ENCODE measurements around the gene DHX8. TPM values are rescaled to one million over a fixed set of nuclear protein-coding genes. Genes with fewer than 3 reads are reported as not detected.

Gene DHX8
- total and polyA plus RNA-seq, 2 of the 4 experiments (the other 2 are of a cell fraction) = 21.8 to 50.0 TPM

DNA sequence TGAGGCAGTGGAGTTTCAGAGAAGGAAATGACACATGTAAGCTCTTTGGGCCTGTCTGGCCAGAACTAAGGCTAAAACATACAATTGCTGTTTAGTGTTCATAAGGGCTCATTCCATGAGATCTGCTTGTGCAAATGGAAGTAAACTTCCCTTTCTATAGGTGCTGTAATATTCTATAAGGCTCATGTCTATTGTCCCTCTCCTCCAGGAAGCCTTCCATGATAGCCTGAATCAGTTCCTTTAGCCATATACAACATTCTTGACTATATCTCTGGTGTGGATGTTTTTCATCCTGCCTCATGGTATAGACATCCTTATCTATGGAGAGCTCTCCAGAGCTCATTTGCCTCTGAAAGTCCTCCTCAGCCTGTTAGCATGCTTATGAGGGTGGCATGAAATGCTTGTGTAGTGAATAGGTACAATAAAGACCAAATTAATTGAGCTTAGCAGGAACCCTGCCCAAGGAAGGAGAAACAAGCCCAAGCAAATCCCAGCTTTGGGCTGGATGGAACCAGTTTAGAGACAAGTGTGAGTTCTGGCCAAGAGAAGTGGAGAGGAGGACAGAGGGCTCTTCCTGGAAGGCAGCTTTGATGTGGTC, 64.0 kb downstream of the DHX8 start:
- Histone ChIP-seq H3K14ac (replicated peaks; ENCODE audit: low read depth, low read length) (no peak overlapping the region), H3K9me3 (ENCODE audit: control insufficient read depth, insufficient read depth, low read length) (no peaks in the 10 kb centered on the region), H3K4me3 (ENCODE audit: insufficient read depth, low read depth, low read length) (no peak overlapping the region), H4K5ac (ENCODE audit: low read depth, low read length) (no peak overlapping the region), H3K36me3 (ENCODE audit: control insufficient read depth, insufficient read depth, low read length) (no peaks in the 10 kb centered on the region), H2BK20ac (ENCODE audit: low read depth, low read length) (no peak overlapping the region), H3K27me3 (ENCODE audit: control insufficient read depth, insufficient read depth, low read length) (no peaks in the 10 kb centered on the region), H2AFZ (replicated peaks; ENCODE audit: low read length, poor library complexity) (no peak overlapping the region), H3K4me2 (ENCODE audit: low read depth, low read length) (no peak overlapping the region), H3K9me1 (ENCODE audit: insufficient read depth, low read length) (peaks cover 3% of the 10 kb centered on the region; the same call in 1 of the 2 replicates), H2AK9ac (replicated peaks; ENCODE audit: low read depth, low read length, poor library complexity) (no peak overlapping the region), H4K20me1 (ENCODE audit: insufficient read depth, low read length) (no peaks in the 10 kb centered on the region), H3K27ac (ENCODE audit: insufficient read depth, low read length) (no peak overlapping the region), H4K91ac (ENCODE audit: insufficient read depth, low read depth, low read length) (no peak overlapping the region), H3K18ac (ENCODE audit: low read depth, low read length) (no peak overlapping the region), H3K23ac (ENCODE audit: low read depth, low read length) (no peak overlapping the region; the same call in 1 of the 2 replicates), H3K56ac (ENCODE audit: extremely low read depth, insufficient read depth, low read length) (no peak overlapping the region), H4K8ac (ENCODE audit: low read depth in 2 of 2, low read length in 2 of 2) (peak overlapping the region in 1 of 2 experiments; percentile 5; a peak in 1 of 4 replicates), H2AK5ac (ENCODE audit: low read depth, low read length) (no peak overlapping the region), H3K4me1 (ENCODE audit: control insufficient read depth, insufficient read depth, low read length) (peaks cover 13% of the 10 kb centered on the region), H3K4ac (ENCODE audit: low read depth, low read length) (no peak overlapping the region), H3K9ac (ENCODE audit: low read depth, low read length) (no peak overlapping the region), H2BK120ac (ENCODE audit: low read depth, low read length) (no peak overlapping the region), H2BK15ac (ENCODE audit: low read depth, low read length) (no peak overlapping the region), H3K79me1 (ENCODE audit: low read depth in 1 of 2, low read length in 2 of 2) (peaks cover 0 to 22% of the 10 kb centered on the region in 2 experiments; a peak in 2 of 4 replicates), H2BK5ac (ENCODE audit: low read depth, low read length, poor library complexity, severe bottlenecking) (no peak overlapping the region)
- BruUV-seq (replicated peaks) = no TSS peak
- intact Hi-C loops (cut with micrococcal nuclease) = no loop called here
- DNase-seq (no peak), ATAC-seq (ENCODE audit: low read depth) (no peak)
- TF ChIP-seq MAZ (IDR thresholded peaks at IDR 0.05; ENCODE audit: borderline replicate concordance, low read depth, low read length) (no peak), MAFK (IDR thresholded peaks at IDR 0.05; ENCODE audit: low read depth, low read length) (no peak), BHLHE40 (IDR thresholded peaks at IDR 0.05; ENCODE audit: low read depth, low read length) (no peak), FOS (IDR thresholded peaks at IDR 0.05; ENCODE audit: low read depth, low read length) (no peak), POLR2A (IDR thresholded peaks at IDR 0.05; ENCODE audit: low read depth, low read length) (no peak), RFX5 (IDR thresholded peaks at IDR 0.05; ENCODE audit: low read depth, low read length) (no peak), MXI1 (IDR thresholded peaks at IDR 0.05; ENCODE audit: borderline replicate concordance, low read depth, low read length) (no peak), RCOR1 (IDR thresholded peaks at IDR 0.05; ENCODE audit: insufficient replicate concordance, low read length) (no peak), CEBPB (IDR thresholded peaks at IDR 0.05; ENCODE audit: low read depth, low read length) (no peak), SMC3 (IDR thresholded peaks at IDR 0.05; ENCODE audit: low read depth, low read length) (no peak), CHD1 (IDR thresholded peaks at IDR 0.05; ENCODE audit: low read depth, low read length) (no peak), NFE2L2 (IDR thresholded peaks at IDR 0.05; ENCODE audit: low read depth, low read length) (no peak), RAD21 (IDR thresholded peaks at IDR 0.05; ENCODE audit: low read length) (no peak)
- TF ChIP-seq, protein P1, sequence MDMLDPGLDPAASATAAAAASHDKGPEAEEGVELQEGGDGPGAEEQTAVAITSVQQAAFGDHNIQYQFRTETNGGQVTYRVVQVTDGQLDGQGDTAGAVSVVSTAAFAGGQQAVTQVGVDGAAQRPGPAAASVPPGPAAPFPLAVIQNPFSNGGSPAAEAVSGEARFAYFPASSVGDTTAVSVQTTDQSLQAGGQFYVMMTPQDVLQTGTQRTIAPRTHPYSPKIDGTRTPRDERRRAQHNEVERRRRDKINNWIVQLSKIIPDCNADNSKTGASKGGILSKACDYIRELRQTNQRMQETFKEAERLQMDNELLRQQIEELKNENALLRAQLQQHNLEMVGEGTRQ (IDR thresholded peaks at IDR 0.05; ENCODE audit: low read depth, low read length) = no peak
- TF ChIP-seq, protein P2, sequence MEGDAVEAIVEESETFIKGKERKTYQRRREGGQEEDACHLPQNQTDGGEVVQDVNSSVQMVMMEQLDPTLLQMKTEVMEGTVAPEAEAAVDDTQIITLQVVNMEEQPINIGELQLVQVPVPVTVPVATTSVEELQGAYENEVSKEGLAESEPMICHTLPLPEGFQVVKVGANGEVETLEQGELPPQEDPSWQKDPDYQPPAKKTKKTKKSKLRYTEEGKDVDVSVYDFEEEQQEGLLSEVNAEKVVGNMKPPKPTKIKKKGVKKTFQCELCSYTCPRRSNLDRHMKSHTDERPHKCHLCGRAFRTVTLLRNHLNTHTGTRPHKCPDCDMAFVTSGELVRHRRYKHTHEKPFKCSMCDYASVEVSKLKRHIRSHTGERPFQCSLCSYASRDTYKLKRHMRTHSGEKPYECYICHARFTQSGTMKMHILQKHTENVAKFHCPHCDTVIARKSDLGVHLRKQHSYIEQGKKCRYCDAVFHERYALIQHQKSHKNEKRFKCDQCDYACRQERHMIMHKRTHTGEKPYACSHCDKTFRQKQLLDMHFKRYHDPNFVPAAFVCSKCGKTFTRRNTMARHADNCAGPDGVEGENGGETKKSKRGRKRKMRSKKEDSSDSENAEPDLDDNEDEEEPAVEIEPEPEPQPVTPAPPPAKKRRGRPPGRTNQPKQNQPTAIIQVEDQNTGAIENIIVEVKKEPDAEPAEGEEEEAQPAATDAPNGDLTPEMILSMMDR (conservative IDR thresholded peaks at IDR 0.05; ENCODE audit: low read depth, low read length) = no peak
- TF ChIP-seq, protein P3, sequence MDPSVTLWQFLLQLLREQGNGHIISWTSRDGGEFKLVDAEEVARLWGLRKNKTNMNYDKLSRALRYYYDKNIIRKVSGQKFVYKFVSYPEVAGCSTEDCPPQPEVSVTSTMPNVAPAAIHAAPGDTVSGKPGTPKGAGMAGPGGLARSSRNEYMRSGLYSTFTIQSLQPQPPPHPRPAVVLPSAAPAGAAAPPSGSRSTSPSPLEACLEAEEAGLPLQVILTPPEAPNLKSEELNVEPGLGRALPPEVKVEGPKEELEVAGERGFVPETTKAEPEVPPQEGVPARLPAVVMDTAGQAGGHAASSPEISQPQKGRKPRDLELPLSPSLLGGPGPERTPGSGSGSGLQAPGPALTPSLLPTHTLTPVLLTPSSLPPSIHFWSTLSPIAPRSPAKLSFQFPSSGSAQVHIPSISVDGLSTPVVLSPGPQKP (IDR thresholded peaks at IDR 0.05; ENCODE audit: borderline replicate concordance, low read depth, low read length) = no peak
- dilution Hi-C loops (cut with HindIII; ENCODE audit: low sequenced_read_pairs, unreplicated experiment) = no loop called here
- POLR2A ChIA-PET (ENCODE audit: unreplicated experiment) = interaction anchor here (1.0 kb wide), 1 partner anchor 187 kb away, joined by 3 read pairs; no protein-coding TSS in a partner anchor
- CTCF ChIA-PET = no interaction called here
- in situ Hi-C loops (cut with MboI; ENCODE audit: low sequenced_read_pairs) = no loop called here
